ENCODE data around the gene BRAF. TPM values are rescaled to one million over a fixed set of nuclear protein-coding genes. Genes with fewer than 3 reads are reported as not detected.

Gene BRAF
- total RNA-seq, 1 donor from 2014 or later, result 48.0 TPM

DNA sequence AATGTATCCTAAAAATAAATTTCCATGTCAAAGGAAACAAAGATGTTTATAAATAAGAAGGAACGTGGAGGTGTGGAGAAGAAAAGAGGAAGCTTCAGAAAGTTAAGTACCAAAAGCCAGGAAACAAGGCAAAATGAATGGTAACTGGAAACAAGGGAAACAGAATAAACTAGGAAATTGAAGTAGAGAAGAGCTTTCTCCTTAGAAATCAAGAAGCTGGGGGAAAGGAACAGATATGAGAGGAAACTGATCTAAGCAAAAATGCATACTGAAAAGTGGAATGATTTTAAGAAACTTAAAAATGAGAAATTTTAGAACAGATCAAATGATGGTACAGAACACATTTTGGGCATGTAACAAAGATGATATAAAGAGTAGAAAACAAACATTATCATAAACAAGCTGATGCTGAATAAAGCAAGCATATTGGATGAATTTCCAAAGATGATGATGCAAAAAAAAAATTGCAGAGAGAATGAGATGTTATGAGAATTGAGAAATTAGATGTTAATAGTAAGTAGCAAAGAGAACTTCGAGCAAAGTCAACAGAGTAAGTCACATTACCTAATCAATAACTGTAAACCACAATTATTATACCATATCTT, 1.9 kb downstream of the BRAF start:
- Mint-ChIP-seq H3K36me3 (peaks cover 15% of the 10 kb centered on the region), H3K27ac (no peak overlapping the region), H3K27me3 (ENCODE audit: insufficient read depth, low read depth) (peaks cover 2% of the 10 kb centered on the region), H3K4me3 (no peak overlapping the region), H3K9me3 (peaks cover 16% of the 10 kb centered on the region), H3K4me1 (peaks cover 3% of the 10 kb centered on the region)
- H2AFZ ChIP-seq (replicated peaks), result no peak overlapping the region
- H3K27ac ChIP-seq, result peak overlapping the region; percentile 5
- H3K4me1 ChIP-seq, result peaks cover 20% of the 10 kb centered on the region
- peak overlapping the region; percentile 88 for H3K4me2 ChIP-seq
- H3K79me2 ChIP-seq (ENCODE audit: low read depth), result peaks cover 66% of the 10 kb centered on the region
- H3K4me3 ChIP-seq, result peak overlapping the region; percentile 91
- peaks cover 15% of the 10 kb centered on the region for H3F3A ChIP-seq (ENCODE audit: low read depth)
- peaks cover 38% of the 10 kb centered on the region for H4K20me1 ChIP-seq (ENCODE audit: low read depth)
- H3K27me3 ChIP-seq, result no peaks in the 10 kb centered on the region
- no peak for TF ChIP-seq EZH2 (IDR thresholded peaks at IDR 0.05)
- no peak for TF ChIP-seq EZH2phosphoT487 (IDR thresholded peaks at IDR 0.05)
- TF ChIP-seq, protein P1, sequence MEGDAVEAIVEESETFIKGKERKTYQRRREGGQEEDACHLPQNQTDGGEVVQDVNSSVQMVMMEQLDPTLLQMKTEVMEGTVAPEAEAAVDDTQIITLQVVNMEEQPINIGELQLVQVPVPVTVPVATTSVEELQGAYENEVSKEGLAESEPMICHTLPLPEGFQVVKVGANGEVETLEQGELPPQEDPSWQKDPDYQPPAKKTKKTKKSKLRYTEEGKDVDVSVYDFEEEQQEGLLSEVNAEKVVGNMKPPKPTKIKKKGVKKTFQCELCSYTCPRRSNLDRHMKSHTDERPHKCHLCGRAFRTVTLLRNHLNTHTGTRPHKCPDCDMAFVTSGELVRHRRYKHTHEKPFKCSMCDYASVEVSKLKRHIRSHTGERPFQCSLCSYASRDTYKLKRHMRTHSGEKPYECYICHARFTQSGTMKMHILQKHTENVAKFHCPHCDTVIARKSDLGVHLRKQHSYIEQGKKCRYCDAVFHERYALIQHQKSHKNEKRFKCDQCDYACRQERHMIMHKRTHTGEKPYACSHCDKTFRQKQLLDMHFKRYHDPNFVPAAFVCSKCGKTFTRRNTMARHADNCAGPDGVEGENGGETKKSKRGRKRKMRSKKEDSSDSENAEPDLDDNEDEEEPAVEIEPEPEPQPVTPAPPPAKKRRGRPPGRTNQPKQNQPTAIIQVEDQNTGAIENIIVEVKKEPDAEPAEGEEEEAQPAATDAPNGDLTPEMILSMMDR (IDR thresholded peaks at IDR 0.05), result no peak
- H3K9ac ChIP-seq, result no peak overlapping the region
- no peaks in the 10 kb centered on the region for H3K36me3 ChIP-seq
- H3K9me3 ChIP-seq (ENCODE audit: low read depth), result no peaks in the 10 kb centered on the region
- no peak for DNase-seq (ENCODE audit: low spot score)

- no peak overlapping the region for H3K4me2 ChIP-seq
- TF ChIP-seq EZH2 (IDR thresholded peaks at IDR 0.05) (no peak), EZH2phosphoT487 (IDR thresholded peaks at IDR 0.05) (no peak)
- TF ChIP-seq, protein P1 (IDR thresholded peaks at IDR 0.05), result no peak
- H3K4me3 ChIP-seq, result no peak overlapping the region
- Mint-ChIP-seq H3K36me3 (peaks cover 27% of the 10 kb centered on the region), H3K9me3 (peaks cover 29% of the 10 kb centered on the region), H3K27me3 (ENCODE audit: insufficient read depth, low read depth) (peaks cover 2% of the 10 kb centered on the region), H3K4me3 (no peak overlapping the region), H3K4me1 (peaks cover 3% of the 10 kb centered on the region), H3K27ac (no peak overlapping the region)
- no peak overlapping the region for H2AFZ ChIP-seq (replicated peaks)
- H3K9me3 ChIP-seq (ENCODE audit: low read depth), result no peaks in the 10 kb centered on the region
- no peak overlapping the region for H3K27ac ChIP-seq
- H3K79me2 ChIP-seq (ENCODE audit: low read depth), result peaks cover 87% of the 10 kb centered on the region
- H4K20me1 ChIP-seq (ENCODE audit: low read depth), result peaks cover 43% of the 10 kb centered on the region
- peaks cover 20% of the 10 kb centered on the region for H3K4me1 ChIP-seq
- no peaks in the 10 kb centered on the region for H3K27me3 ChIP-seq
- peaks cover 15% of the 10 kb centered on the region for H3F3A ChIP-seq (ENCODE audit: low read depth)
- no peak for DNase-seq (ENCODE audit: low spot score)
- H3K9ac ChIP-seq, result no peak overlapping the region
- H3K36me3 ChIP-seq, result no peaks in the 10 kb centered on the region
Measured at GRCh38 chr7:140920745-140921144, 4.0 kb downstream of the BRAF start.

GRCh38 chr7:140918236-140918635, 6.5 kb downstream of the BRAF start:
- Histone ChIP-seq H3F3A (ENCODE audit: low read depth) (peaks cover 7% of the 10 kb centered on the region), H3K4me2 (no peak overlapping the region), H3K27ac (no peak overlapping the region), H4K20me1 (ENCODE audit: low read depth) (peaks cover 54% of the 10 kb centered on the region), H3K36me3 (no peaks in the 10 kb centered on the region), H3K79me2 (ENCODE audit: low read depth) (peaks cover 100% of the 10 kb centered on the region), H2AFZ (replicated peaks) (no peak overlapping the region), H3K27me3 (no peaks in the 10 kb centered on the region), H3K9me3 (ENCODE audit: low read depth) (no peaks in the 10 kb centered on the region), H3K4me1 (peaks cover 32% of the 10 kb centered on the region), H3K9ac (no peak overlapping the region), H3K4me3 (no peak overlapping the region)
- H3K4me3 Mint-ChIP-seq, result no peak overlapping the region
- no peak overlapping the region for H3K27ac Mint-ChIP-seq
- peaks cover 30% of the 10 kb centered on the region for H3K9me3 Mint-ChIP-seq
- no peak for TF ChIP-seq EZH2phosphoT487 (IDR thresholded peaks at IDR 0.05)
- no peak for TF ChIP-seq EZH2 (IDR thresholded peaks at IDR 0.05)
- TF ChIP-seq, protein P1 (IDR thresholded peaks at IDR 0.05), result no peak
- H3K27me3 Mint-ChIP-seq (ENCODE audit: insufficient read depth, low read depth), result no peaks in the 10 kb centered on the region
- DNase-seq (ENCODE audit: low spot score), result no peak
- H3K36me3 Mint-ChIP-seq, result peaks cover 32% of the 10 kb centered on the region
- no peaks in the 10 kb centered on the region for H3K4me1 Mint-ChIP-seq
